Erythroblast (primary cell): Measurements from ENCODE around the gene MT1G.

Source experiments
- GATA1 ChIP-seq: IDR thresholded peaks from 2 replicates; pipeline ENCODE4 v1.6.1; 2011; ENCODE audit warnings: low read depth, mild to moderate bottlenecking, control low read depth, low read length, moderate library complexity
- POLR2A ChIP-seq: IDR thresholded peaks from 2 replicates; pipeline ENCODE4 v1.6.1; 2011; ENCODE audit warnings: mild to moderate bottlenecking, low read length

- TF ChIP-seq POLR2A (no peak), GATA1 (no peak)
These were observed 5.1 kb upstream of the MT1G start for GRCh38 chr16:56672761-56673536.
